HG02870 (cell line): ENCODE results near the gene CATSPER1.

Experiments
- ATAC-seq: cut with Tn5 transposase; IDR thresholded peaks from one replicate; pipeline ENCODE4 v1.9.1; 2021; ENCODE audit warnings: mild to moderate bottlenecking, moderate library complexity; ENCODE audit not compliant: unreplicated experiment

The CATSPER1 gene

GRCh38 chr11:66026017-66026529 lies at the start of gene CATSPER1:
CATSPER1 (minus strand) TSS chr11:66026479; CDS start chr11:66026379, 100 bp downstream.
- ATAC-seq: no peak

GRCh38 chr11:66075273-66075672 lies 49.0 kb upstream of the CATSPER1 start:
- ATAC-seq: no peak

- ATAC-seq: no peak
These were observed 47.4 kb upstream of the CATSPER1 start for GRCh38 chr11:66073669-66074068.

- ATAC-seq: no peak
These were observed 46.2 kb upstream of the CATSPER1 start for GRCh38 chr11:66072518-66072917.

GRCh38 chr11:66072081-66072480 lies 45.8 kb upstream of the CATSPER1 start:
- ATAC-seq: no peak

GRCh38 chr11:66071381-66071801 lies 45.1 kb upstream of the CATSPER1 start:
- no peak for ATAC-seq

GRCh38 chr11:66070604-66071380 lies 44.5 kb upstream of the CATSPER1 start:
- ATAC-seq: no peak

- ATAC-seq: no peak
These were observed 43.7 kb upstream of the CATSPER1 start, which contains the start of gene PACS1 for GRCh38 chr11:66069715-66070603. PACS1 (plus strand) TSS chr11:66070272; CDS start chr11:66070487, 215 bp downstream.

- no peak for ATAC-seq
These were observed 42.8 kb upstream of the CATSPER1 start for GRCh38 chr11:66068923-66069714.

GRCh38 chr11:66068154-66068821 lies 42.0 kb upstream of the CATSPER1 start:
- ATAC-seq: no peak

GRCh38 chr11:66067640-66068039 lies 41.4 kb upstream of the CATSPER1 start:
- no peak for ATAC-seq

GRCh38 chr11:66066751-66067150 lies 40.5 kb upstream of the CATSPER1 start:
- ATAC-seq: no peak

- ATAC-seq: no peak
These were observed 38.3 kb upstream of the CATSPER1 start for GRCh38 chr11:66064571-66064970.

- ATAC-seq: no peak
These were observed 37.6 kb upstream of the CATSPER1 start for GRCh38 chr11:66063900-66064299.

GRCh38 chr11:66062408-66062807 lies 36.1 kb upstream of the CATSPER1 start:
- no peak for ATAC-seq

GRCh38 chr11:66061268-66061667 lies 35.0 kb upstream of the CATSPER1 start:
- ATAC-seq: no peak

GRCh38 chr11:66059966-66060680 lies 33.8 kb upstream of the CATSPER1 start:
- no peak for ATAC-seq

- ATAC-seq: no peak
These were observed 30.2 kb upstream of the CATSPER1 start for GRCh38 chr11:66056501-66056900.

GRCh38 chr11:66055021-66055420 lies 28.7 kb upstream of the CATSPER1 start:
- no peak for ATAC-seq

- ATAC-seq: no peak
These were observed 26.3 kb upstream of the CATSPER1 start for GRCh38 chr11:66052664-66052982.
